NCI-H128 (cell line): ENCODE data around the gene GOLGA8R.
"Not testable (repeated sequence)": the region's sequence is repeated elsewhere in the genome, so short reads cannot be mapped to it uniquely, and the experiment has no call there.

Experiments used
- DNase-seq: peaks from one replicate; lab custom pipeline; 2025; ENCODE audit not compliant: unreplicated experiment; lab: John Stamatoyannopoulos, UW

GOLGA8R gene

GRCh38 chr15:30355043-30355442, 59.0 kb downstream of the GOLGA8R start:
- DNase-seq, result not testable (repeated sequence)
